GM18858 (cell line): ENCODE results near the gene JMJD8.

Source experiments
- ATAC-seq: cut with Tn5 transposase; IDR thresholded peaks from one replicate; pipeline ENCODE4 v1.9.1; 2021; ENCODE audit not compliant: unreplicated experiment

JMJD8 gene

GRCh38 chr16:710500-711075 lies 26.5 kb upstream of the JMJD8 start:
- no peak for ATAC-seq

GRCh38 chr16:709566-710499 lies 25.7 kb upstream of the JMJD8 start:
- no peak for ATAC-seq

GRCh38 chr16:708959-709358 lies 24.8 kb upstream of the JMJD8 start:
- no peak for ATAC-seq

GRCh38 chr16:708019-708418 lies 23.9 kb upstream of the JMJD8 start:
- no peak for ATAC-seq

- no peak for ATAC-seq
Measured at GRCh38 chr16:707062-707538, 23.0 kb upstream of the JMJD8 start.

- ATAC-seq, result no peak
Measured at GRCh38 chr16:706189-707061, 22.3 kb upstream of the JMJD8 start.

GRCh38 chr16:705431-706188 lies 21.5 kb upstream of the JMJD8 start, which contains the start of gene FBXL16:
Gene FBXL16 (minus strand): TSS chr16:705801. CDS start chr16:697405, 8,396 bp downstream.
- no peak for ATAC-seq

GRCh38 chr16:704552-705380 lies 20.6 kb upstream of the JMJD8 start:
- ATAC-seq, result no peak

- no peak for ATAC-seq
Measured at GRCh38 chr16:704047-704446, 19.9 kb upstream of the JMJD8 start.

- ATAC-seq, result no peak
Measured at GRCh38 chr16:703406-703805, 19.3 kb upstream of the JMJD8 start.

- no peak for ATAC-seq
Measured at GRCh38 chr16:702341-702740, 18.2 kb upstream of the JMJD8 start.

- no peak for ATAC-seq
Measured at GRCh38 chr16:700684-701584, 16.8 kb upstream of the JMJD8 start.

- no peak for ATAC-seq
Measured at GRCh38 chr16:698911-699671, 15.0 kb upstream of the JMJD8 start.

GRCh38 chr16:695355-696089 lies 11.4 kb upstream of the JMJD8 start:
- no peak for ATAC-seq

GRCh38 chr16:694863-695354 lies 10.8 kb upstream of the JMJD8 start:
- no peak for ATAC-seq

- ATAC-seq, result no peak
Measured at GRCh38 chr16:694187-694862, 10.2 kb upstream of the JMJD8 start.
